Endodermal cell (in vitro differentiated cells): ENCODE data around the gene RABGEF1. TPM values are rescaled to one million over a fixed set of nuclear protein-coding genes. Genes with fewer than 3 reads are reported as not detected.
A peak's percentile ranks its signal among the peaks of the same experiment; 100 is the strongest.
"Not testable (repeated sequence)": the region's sequence is repeated elsewhere in the genome, so short reads cannot be mapped to it uniquely, and the experiment has no call there.

Experiments
- DNase-seq: peaks from one replicate; pipeline ENCODE4 v3.0.0-alpha.2; 2017
- H3K27ac ChIP-seq: 2 replicates; pipeline ENCODE4 v1.5.1; 2013; ENCODE audit warnings: mild to moderate bottlenecking, low read depth, low read length, moderate library complexity
- H3K27me3 ChIP-seq: 2 replicates; pipeline ENCODE4 v1.6.1; 2013; ENCODE audit warnings: mild to moderate bottlenecking, low read length, moderate library complexity; ENCODE audit not compliant: insufficient read depth, control insufficient read depth, poor library complexity, severe bottlenecking
- H3K36me3 ChIP-seq: 2 replicates; pipeline ENCODE4 v1.7.0; 2013; ENCODE audit warnings: mild to moderate bottlenecking, low read length, moderate library complexity; ENCODE audit not compliant: control insufficient read depth, insufficient read depth
- H3K4me1 ChIP-seq: one replicate; pipeline ENCODE4 v1.7.0; 2013; ENCODE audit warnings: low read length; ENCODE audit not compliant: control insufficient read depth, insufficient read depth
- H3K4me3 ChIP-seq: 2 replicates; pipeline ENCODE4 v1.5.1; 2013; ENCODE audit warnings: mild to moderate bottlenecking, low read length, moderate library complexity
- H3K9ac ChIP-seq: 2 replicates; pipeline ENCODE4 v1.6.1; 2013; ENCODE audit warnings: mild to moderate bottlenecking, low read length, moderate library complexity; ENCODE audit not compliant: poor library complexity, severe bottlenecking; ENCODE audit errors: extremely low read depth
- H3K9me3 ChIP-seq: 2 replicates; pipeline ENCODE4 v1.6.1; 2013; ENCODE audit warnings: mild to moderate bottlenecking, low read length, moderate library complexity; ENCODE audit not compliant: control insufficient read depth
- H3K27ac Mint-ChIP-seq: 2 replicates; pipeline ENCODE4 v1.8.0; 2020; ENCODE audit warnings: mixed read lengths
- H3K27me3 Mint-ChIP-seq: 2 replicates; pipeline ENCODE4 v1.8.0; 2021; ENCODE audit warnings: mild to moderate bottlenecking, mixed read lengths; ENCODE audit not compliant: insufficient read depth
- H3K36me3 Mint-ChIP-seq: 2 replicates; pipeline ENCODE4 v1.8.0; 2020; ENCODE audit warnings: low read depth, mixed read lengths
- H3K4me1 Mint-ChIP-seq: 2 replicates; pipeline ENCODE4 v1.8.0; 2020; ENCODE audit warnings: mixed read lengths
- H3K4me3 Mint-ChIP-seq: 2 replicates; pipeline ENCODE4 v1.8.0; 2020; ENCODE audit warnings: mild to moderate bottlenecking, moderate library complexity, mixed read lengths
- H3K9me3 Mint-ChIP-seq: 2 replicates; pipeline ENCODE4 v1.8.0; 2020; ENCODE audit warnings: mild to moderate bottlenecking, mixed read lengths
- WGBS, 2 experiments: methylation state at CpG; one replicate each; pipeline versions ENCODE4 v1.1.5 to v1.1.7; 2013; ENCODE audit warnings: missing lambda C conversion rate in 2 of 2, mixed read lengths in 1 of 2; ENCODE audit not compliant: insufficient coverage in 1 of 2, insufficient read length in 1 of 2; 5-methylcytosine and 5-hydroxymethylcytosine counted together
- total RNA-seq, 2 donors: library from RNA; stranded (reverse); fragmentation: NEBNext Ultra II Directional in 1 of 2; extraction: Animal tissue kit (Norgen Biotek cat#: 25700) in 1 of 2; gene quantifications; 2 replicates in 1 of 2; 3 replicates in 1 of 2; pipeline ENCODE4 v1.2.1, GENCODE V29; 2021
- TF ChIP-seq, protein P1 (sequence below): fragments of 200-600 bp; sonication (generic); conservative IDR thresholded peaks from 2 replicates; pipeline ENCODE4 v1.5.0; 2021; ENCODE audit warnings: antibody characterized with exemption, mild to moderate bottlenecking

The RABGEF1 gene
- total RNA-seq, 2 donors from 2014 or later: 22.7 to 26.7 TPM

DNA sequence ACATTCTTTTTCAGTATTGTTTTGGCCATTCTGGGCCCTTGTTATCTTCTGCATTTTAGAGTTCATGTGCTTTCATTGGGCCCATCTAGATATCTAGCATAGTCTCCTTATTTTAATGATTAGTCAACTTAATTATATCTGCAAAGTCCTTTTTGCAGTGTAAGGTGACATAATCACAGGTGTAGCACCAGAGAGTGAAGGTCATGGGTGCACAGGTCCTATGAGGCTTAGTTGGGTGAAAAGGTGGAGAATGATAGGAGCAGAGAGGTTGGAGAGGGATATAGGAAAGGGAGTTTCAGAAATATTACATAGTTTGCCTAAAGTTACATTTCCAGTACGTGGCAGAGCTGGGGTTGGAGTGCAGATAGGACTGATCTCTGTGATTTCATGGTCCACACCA is 24.4 kb downstream of the RABGEF1 start:
- Histone ChIP-seq H3K9me3 (peaks cover 16% of the 10 kb centered on the region), H3K36me3 (peaks cover 12% of the 10 kb centered on the region)
- not testable (repeated sequence) for H3K4me3 Mint-ChIP-seq, DNase-seq, H3K27me3 ChIP-seq, H3K27me3 Mint-ChIP-seq, H3K4me1 ChIP-seq, H3K9me3 Mint-ChIP-seq, H3K9ac ChIP-seq, H3K27ac Mint-ChIP-seq, H3K4me3 ChIP-seq, H3K27ac ChIP-seq
- Mint-ChIP-seq H3K36me3 (peaks cover 17% of the 10 kb centered on the region), H3K4me1 (peaks cover 43% of the 10 kb centered on the region)
- WGBS, 2 experiments: no CpG with 5 or more reads among the region's 1 CpG

DNA sequence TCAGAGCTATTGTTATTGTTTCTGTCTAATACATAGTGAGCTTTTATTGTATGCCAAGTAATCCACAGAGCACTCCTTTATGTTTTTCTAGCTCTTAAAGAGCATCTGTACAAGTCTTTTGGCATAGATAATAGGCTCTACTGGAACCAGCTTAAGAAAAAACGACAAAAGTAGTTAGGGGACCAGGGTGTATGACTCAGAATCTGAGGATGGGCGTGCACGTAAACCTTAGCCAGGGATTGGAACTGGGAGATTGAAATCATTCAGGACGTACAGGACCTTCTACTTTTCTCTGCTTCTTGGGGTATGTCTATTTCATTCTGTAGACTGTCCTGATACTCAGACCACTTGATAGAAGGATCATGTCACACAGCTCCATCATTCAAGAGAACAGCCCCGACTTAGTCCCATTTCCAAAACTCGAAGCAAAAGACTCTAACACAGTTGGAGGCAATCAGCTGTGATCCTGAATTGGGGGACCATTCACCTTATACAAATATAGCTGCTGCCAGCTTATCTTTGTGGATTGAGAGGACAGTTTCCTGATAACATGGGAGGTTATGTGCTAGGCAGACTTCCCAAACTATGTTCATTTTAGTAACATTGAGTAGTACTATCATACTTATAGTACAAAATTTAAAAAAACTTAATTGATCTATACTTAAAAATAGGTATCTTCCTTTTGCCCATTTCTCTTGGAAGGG is 24.9 kb downstream of the RABGEF1 start:
- peak overlapping the region; percentile 19 for H3K4me3 ChIP-seq
- H3K9me3 Mint-ChIP-seq, H3K4me3 Mint-ChIP-seq, DNase-seq, H3K27ac ChIP-seq, H3K4me1 ChIP-seq, H3K27me3 ChIP-seq, H3K27me3 Mint-ChIP-seq: not testable (repeated sequence)
- Mint-ChIP-seq H3K4me1 (peaks cover 46% of the 10 kb centered on the region), H3K36me3 (peaks cover 20% of the 10 kb centered on the region), H3K27ac (peak overlapping the region; percentile 60)
- H3K9me3 ChIP-seq: peaks cover 16% of the 10 kb centered on the region
- 71% methylated on average over 4 of the region's 6 CpGs; no CpG with 5 or more reads in 1 of the 2 experiments for WGBS, 2 experiments
- H3K36me3 ChIP-seq: peaks cover 17% of the 10 kb centered on the region
- H3K9ac ChIP-seq: peak overlapping the region; percentile 19

DNA sequence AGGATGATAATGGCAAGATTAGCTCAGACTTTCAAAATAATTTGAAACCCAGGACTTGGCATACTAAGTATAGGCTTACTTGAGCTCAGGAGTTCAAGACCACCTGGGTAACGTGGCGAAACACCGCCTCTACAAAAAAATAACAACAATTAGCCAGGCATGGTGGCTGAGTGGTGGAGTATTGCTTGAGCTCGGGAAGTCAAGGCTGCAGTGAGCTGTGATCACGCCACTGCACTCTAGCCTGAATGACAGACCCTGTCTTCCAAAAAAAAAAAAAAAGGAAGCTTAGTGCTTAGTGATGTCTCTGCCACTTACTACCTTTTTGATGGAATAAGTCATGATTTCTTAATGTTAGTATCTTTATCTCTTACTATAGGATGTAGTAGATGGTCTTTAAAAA is 25.5 kb downstream of the RABGEF1 start:
- Mint-ChIP-seq H3K4me1 (peaks cover 46% of the 10 kb centered on the region), H3K36me3 (peaks cover 24% of the 10 kb centered on the region), H3K27ac (peak overlapping the region; percentile 50), H3K9me3 (peaks cover 9% of the 10 kb centered on the region), H3K27me3 (no peaks in the 10 kb centered on the region), H3K4me3 (no peak overlapping the region)
- Histone ChIP-seq H3K9ac (peak overlapping the region; percentile 19), H3K27ac (no peak overlapping the region), H3K36me3 (peaks cover 18% of the 10 kb centered on the region), H3K4me1 (peaks cover 3% of the 10 kb centered on the region), H3K4me3 (peak overlapping the region; percentile 19), H3K27me3 (no peaks in the 10 kb centered on the region), H3K9me3 (peaks cover 16% of the 10 kb centered on the region)
- DNase-seq: no peak
- WGBS, 2 experiments: 60 to 78% methylated on average over 1 to 5 of the region's 5 CpGs
- TF ChIP-seq, protein P1, sequence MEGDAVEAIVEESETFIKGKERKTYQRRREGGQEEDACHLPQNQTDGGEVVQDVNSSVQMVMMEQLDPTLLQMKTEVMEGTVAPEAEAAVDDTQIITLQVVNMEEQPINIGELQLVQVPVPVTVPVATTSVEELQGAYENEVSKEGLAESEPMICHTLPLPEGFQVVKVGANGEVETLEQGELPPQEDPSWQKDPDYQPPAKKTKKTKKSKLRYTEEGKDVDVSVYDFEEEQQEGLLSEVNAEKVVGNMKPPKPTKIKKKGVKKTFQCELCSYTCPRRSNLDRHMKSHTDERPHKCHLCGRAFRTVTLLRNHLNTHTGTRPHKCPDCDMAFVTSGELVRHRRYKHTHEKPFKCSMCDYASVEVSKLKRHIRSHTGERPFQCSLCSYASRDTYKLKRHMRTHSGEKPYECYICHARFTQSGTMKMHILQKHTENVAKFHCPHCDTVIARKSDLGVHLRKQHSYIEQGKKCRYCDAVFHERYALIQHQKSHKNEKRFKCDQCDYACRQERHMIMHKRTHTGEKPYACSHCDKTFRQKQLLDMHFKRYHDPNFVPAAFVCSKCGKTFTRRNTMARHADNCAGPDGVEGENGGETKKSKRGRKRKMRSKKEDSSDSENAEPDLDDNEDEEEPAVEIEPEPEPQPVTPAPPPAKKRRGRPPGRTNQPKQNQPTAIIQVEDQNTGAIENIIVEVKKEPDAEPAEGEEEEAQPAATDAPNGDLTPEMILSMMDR: no peak

DNA sequence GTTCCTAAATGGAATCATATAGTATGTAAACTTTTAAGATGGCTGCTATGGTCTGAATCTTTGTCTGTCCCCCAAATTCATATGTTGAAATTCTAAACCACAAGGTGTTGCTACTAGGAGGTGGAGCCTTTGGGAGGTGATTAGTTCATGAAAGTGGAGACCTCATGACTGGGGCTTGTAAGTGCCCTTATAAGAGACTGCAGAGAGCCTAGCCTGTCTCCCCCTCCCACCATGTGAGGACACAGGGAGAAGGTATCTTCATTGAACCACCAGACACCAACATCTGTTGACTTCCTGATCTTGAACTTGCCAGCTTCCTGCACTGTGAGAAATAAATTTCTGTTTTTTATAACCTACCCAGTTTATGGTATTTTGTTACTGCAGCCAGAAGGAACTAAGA is 27.0 kb downstream of the RABGEF1 start:
- Mint-ChIP-seq H3K4me1 (peaks cover 46% of the 10 kb centered on the region), H3K36me3 (peaks cover 32% of the 10 kb centered on the region)
- Histone ChIP-seq H3K9me3 (peaks cover 16% of the 10 kb centered on the region), H3K36me3 (peaks cover 23% of the 10 kb centered on the region)
- not testable (repeated sequence) for H3K27me3 Mint-ChIP-seq, H3K9ac ChIP-seq, H3K27ac Mint-ChIP-seq, DNase-seq, H3K9me3 Mint-ChIP-seq, H3K4me3 Mint-ChIP-seq, H3K4me3 ChIP-seq, H3K27me3 ChIP-seq, H3K4me1 ChIP-seq, H3K27ac ChIP-seq
